Neuronal stem cell (in vitro differentiated cells): ENCODE data around the gene ATP1A4.

Experiments
- DNase-seq: peaks from one replicate; pipeline ENCODE4 v3.0.0-alpha.2; 2013; ENCODE audit warnings: low spot score
- H2AFZ ChIP-seq: one replicate; pipeline ENCODE4 v1.6.1; 2013; ENCODE audit warnings: mild to moderate bottlenecking, low read length, inconsistent platforms
- H2AK5ac ChIP-seq: 2 replicates; pipeline ENCODE4 v1.6.1; 2013; ENCODE audit warnings: low read depth, mild to moderate bottlenecking, inconsistent platforms, low read length, moderate library complexity, mixed read lengths
- H2BK120ac ChIP-seq: 2 replicates; pipeline ENCODE4 v1.6.1; 2013; ENCODE audit warnings: low read depth, mild to moderate bottlenecking, inconsistent platforms, low read length, moderate library complexity, mixed read lengths
- H2BK12ac ChIP-seq: one replicate; pipeline ENCODE4 v1.6.1; 2013; ENCODE audit warnings: low read length, inconsistent platforms
- H2BK15ac ChIP-seq: 2 replicates; pipeline ENCODE4 v1.6.1; 2013; ENCODE audit warnings: mild to moderate bottlenecking, low read length, inconsistent platforms, mixed read lengths
- H2BK5ac ChIP-seq: one replicate; pipeline ENCODE4 v1.6.1; 2013; ENCODE audit warnings: inconsistent platforms, mild to moderate bottlenecking, low read length, moderate library complexity
- H3K14ac ChIP-seq: one replicate; pipeline ENCODE4 v1.6.1; 2013; ENCODE audit warnings: low read length, inconsistent platforms
- H3K18ac ChIP-seq: 2 replicates; pipeline ENCODE4 v1.6.1; 2013; ENCODE audit warnings: low read length, inconsistent platforms
- H3K23ac ChIP-seq: 2 replicates; pipeline ENCODE4 v1.6.1; 2013; ENCODE audit warnings: low read depth, mild to moderate bottlenecking, mixed read lengths, low read length, inconsistent platforms; ENCODE audit not compliant: poor library complexity
- H3K27ac ChIP-seq: replicated peaks from 3 replicates; pipeline ENCODE4 v1.5.1; 2013; ENCODE audit warnings: low read length, inconsistent platforms
- H3K27me3 ChIP-seq, 3 experiments: 2 replicates each; pipeline ENCODE4 v1.6.1; 2013; ENCODE audit warnings: low read length in 3 of 3, mild to moderate bottlenecking in 2 of 3, inconsistent platforms in 1 of 3, low read depth in 1 of 3, mixed read lengths in 1 of 3, moderate library complexity in 1 of 3; ENCODE audit not compliant: control insufficient read depth in 3 of 3, insufficient read depth in 3 of 3
- H3K36me3 ChIP-seq, 2 donors: replicated peaks in 1 of 2; 2 replicates each; pipeline ENCODE4 v1.6.1; 2013; ENCODE audit warnings: low read length in 2 of 2; ENCODE audit not compliant: control insufficient read depth in 2 of 2, insufficient read depth in 2 of 2
- H3K4ac ChIP-seq: 2 replicates; pipeline ENCODE4 v1.6.1; 2013; ENCODE audit warnings: inconsistent platforms, mild to moderate bottlenecking, low read length, moderate library complexity
- H3K4me1 ChIP-seq, 2 donors: 1 replicate in 1 of 2; 2 replicates in 1 of 2; pipeline ENCODE4 v1.6.1; 2013; ENCODE audit warnings: low read length in 2 of 2, low read depth in 1 of 2; ENCODE audit not compliant: control insufficient read depth in 2 of 2, insufficient read depth in 1 of 2
- H3K4me2 ChIP-seq: one replicate; pipeline ENCODE4 v1.6.1; 2013; ENCODE audit warnings: mild to moderate bottlenecking, low read length, inconsistent platforms; ENCODE audit not compliant: insufficient read depth, poor library complexity, severe bottlenecking
- H3K4me3 ChIP-seq, 2 donors: 2 replicates each; pipeline ENCODE4 v1.5.1; 2013; ENCODE audit warnings: low read length in 2 of 2, mild to moderate bottlenecking in 2 of 2, inconsistent platforms in 1 of 2, moderate library complexity in 1 of 2
- H3K79me1 ChIP-seq: one replicate; pipeline ENCODE4 v1.6.1; 2013; ENCODE audit warnings: low read depth, mild to moderate bottlenecking, inconsistent platforms, low read length, moderate library complexity
- H3K9ac ChIP-seq: one replicate; pipeline ENCODE4 v1.6.1; 2013; ENCODE audit warnings: mild to moderate bottlenecking, low read depth, low read length, inconsistent platforms; ENCODE audit not compliant: poor library complexity
- H3K9me3 ChIP-seq, 2 donors: replicated peaks in 1 of 2; 2 replicates each; pipeline versions ENCODE3 to v1.6.1; 2013; ENCODE audit warnings: low read length in 2 of 2, mild to moderate bottlenecking in 2 of 2, inconsistent platforms in 1 of 2, low read depth in 1 of 2, mixed read lengths in 1 of 2, moderate library complexity in 1 of 2; ENCODE audit not compliant: control insufficient read depth in 2 of 2, insufficient read depth in 1 of 2
- H4K8ac ChIP-seq: one replicate; pipeline ENCODE4 v1.6.1; 2013; ENCODE audit warnings: low read depth, mild to moderate bottlenecking, inconsistent platforms, low read length, moderate library complexity
- H4K91ac ChIP-seq: one replicate; pipeline ENCODE4 v1.6.1; 2013; ENCODE audit warnings: low read length, low read depth, mild to moderate bottlenecking, inconsistent platforms; ENCODE audit not compliant: poor library complexity
- WGBS, 2 donors: extraction: QIAGEN DNeasy Blood & Tissue Kit; methylation state at CpG; one replicate each; pipeline ENCODE4 v1.1.7; 2013; ENCODE audit warnings: missing lambda C conversion rate in 2 of 2, mixed read lengths in 1 of 2; ENCODE audit not compliant: insufficient read length in 2 of 2, insufficient replicate concordance in 1 of 2; ENCODE audit errors: extremely low coverage in 2 of 2; 5-methylcytosine and 5-hydroxymethylcytosine counted together

ATP1A4 gene

DNA sequence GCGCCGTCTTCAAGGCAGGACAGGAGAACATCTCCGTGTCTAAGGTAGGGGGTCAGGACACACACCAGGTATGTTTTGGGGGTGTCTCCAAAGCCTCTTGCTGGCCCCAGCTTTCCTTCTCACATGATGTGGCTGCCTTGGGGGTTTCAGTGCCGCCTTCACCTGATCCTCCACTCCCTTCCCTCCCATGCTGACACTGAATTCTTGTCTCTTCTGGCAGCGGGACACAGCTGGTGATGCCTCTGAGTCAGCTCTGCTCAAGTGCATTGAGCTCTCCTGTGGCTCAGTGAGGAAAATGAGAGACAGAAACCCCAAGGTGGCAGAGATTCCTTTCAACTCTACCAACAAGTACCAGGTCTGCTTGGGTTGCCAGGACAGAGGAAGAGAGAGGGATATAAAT, 22.4 kb upstream of the ATP1A4 start:
- Histone ChIP-seq H3K4me1 (peaks cover 0 to 6% of the 10 kb centered on the region in 2 donors), H3K23ac (no peak overlapping the region), H3K27ac (no peak overlapping the region), H3K36me3 (peaks cover 4 to 72% of the 10 kb centered on the region in 2 donors), H3K14ac (no peak overlapping the region), H2BK15ac (no peak overlapping the region), H3K18ac (no peak overlapping the region), H3K4me3 (no peak overlapping the region), H3K4me2 (no peak overlapping the region), H2AFZ (no peak overlapping the region), H4K91ac (no peak overlapping the region), H2AK5ac (no peak overlapping the region), H2BK5ac (no peak overlapping the region), H4K8ac (no peak overlapping the region), H3K27me3 (no peaks in the 10 kb centered on the region), H2BK12ac (no peak overlapping the region), H3K9me3 (no peaks in the 10 kb centered on the region), H3K79me1 (peaks cover 5% of the 10 kb centered on the region), H3K4ac (no peak overlapping the region), H3K9ac (no peak overlapping the region), H2BK120ac (no peak overlapping the region)
- DNase-seq: no peak
- WGBS, 2 donors: no CpG with 5 or more reads among the region's 5 CpGs

- H3K36me3 ChIP-seq: peaks cover 4 to 70% of the 10 kb centered on the region in 2 donors
- WGBS, 2 donors: no CpG with 5 or more reads among the region's 3 CpGs
Observed at GRCh38 chr1:160129558-160129957, 21.8 kb upstream of the ATP1A4 start.

DNA sequence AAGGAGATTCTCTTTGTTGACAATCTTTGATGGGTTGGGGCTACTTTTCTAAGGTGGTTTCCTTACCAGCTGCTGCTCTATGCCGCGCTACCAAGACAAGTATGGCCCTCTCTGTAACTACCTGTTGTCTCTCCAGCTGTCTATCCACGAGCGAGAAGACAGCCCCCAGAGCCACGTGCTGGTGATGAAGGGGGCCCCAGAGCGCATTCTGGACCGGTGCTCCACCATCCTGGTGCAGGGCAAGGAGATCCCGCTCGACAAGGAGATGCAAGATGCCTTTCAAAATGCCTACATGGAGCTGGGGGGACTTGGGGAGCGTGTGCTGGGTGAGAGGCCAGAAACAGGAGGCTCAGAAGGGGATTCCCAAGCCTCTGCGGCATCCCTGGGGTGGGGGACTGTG, 21.4 kb upstream of the ATP1A4 start:
- Histone ChIP-seq H3K4me3 (no peak overlapping the region), H3K4ac (no peak overlapping the region), H4K91ac (no peak overlapping the region), H3K9me3 (no peaks in the 10 kb centered on the region), H3K27ac (no peak overlapping the region), H2BK120ac (no peak overlapping the region), H2BK15ac (no peak overlapping the region), H2BK12ac (no peak overlapping the region), H3K4me2 (no peak overlapping the region), H3K79me1 (peaks cover 3% of the 10 kb centered on the region), H3K4me1 (no peaks in the 10 kb centered on the region), H2BK5ac (no peak overlapping the region), H3K27me3 (no peaks in the 10 kb centered on the region), H2AFZ (no peak overlapping the region), H4K8ac (no peak overlapping the region), H3K14ac (no peak overlapping the region), H3K23ac (no peak overlapping the region), H3K36me3 (peaks cover 4 to 69% of the 10 kb centered on the region in 2 donors), H3K18ac (no peak overlapping the region), H3K9ac (no peak overlapping the region), H2AK5ac (no peak overlapping the region)
- no CpG with 5 or more reads among the region's 11 CpGs for WGBS, 2 donors
- DNase-seq: no peak

More at GRCh38 chr1:160129558-160129957, 21.8 kb upstream of the ATP1A4 start:
- H4K8ac ChIP-seq: no peak overlapping the region
- peaks cover 3% of the 10 kb centered on the region for H3K79me1 ChIP-seq
- no peak overlapping the region for H3K4me2 ChIP-seq
- H3K4ac ChIP-seq: no peak overlapping the region
- no peak overlapping the region for H4K91ac ChIP-seq
- no peak overlapping the region for H2BK5ac ChIP-seq
- no peak overlapping the region for H3K18ac ChIP-seq
- H2BK12ac ChIP-seq: no peak overlapping the region
- no peak overlapping the region for H2AFZ ChIP-seq
- no peak for DNase-seq
- no peak overlapping the region for H3K23ac ChIP-seq
- no peak overlapping the region for H3K14ac ChIP-seq
- H3K9me3 ChIP-seq: no peaks in the 10 kb centered on the region
- H2AK5ac ChIP-seq: no peak overlapping the region
- no peak overlapping the region for H3K27ac ChIP-seq
- no peak overlapping the region for H2BK120ac ChIP-seq
- H3K4me3 ChIP-seq: no peak overlapping the region
- H3K4me1 ChIP-seq: peaks cover 0 to 4% of the 10 kb centered on the region in 2 donors
- H3K27me3 ChIP-seq: no peaks in the 10 kb centered on the region
- H3K9ac ChIP-seq: no peak overlapping the region
- H2BK15ac ChIP-seq: no peak overlapping the region

DNA sequence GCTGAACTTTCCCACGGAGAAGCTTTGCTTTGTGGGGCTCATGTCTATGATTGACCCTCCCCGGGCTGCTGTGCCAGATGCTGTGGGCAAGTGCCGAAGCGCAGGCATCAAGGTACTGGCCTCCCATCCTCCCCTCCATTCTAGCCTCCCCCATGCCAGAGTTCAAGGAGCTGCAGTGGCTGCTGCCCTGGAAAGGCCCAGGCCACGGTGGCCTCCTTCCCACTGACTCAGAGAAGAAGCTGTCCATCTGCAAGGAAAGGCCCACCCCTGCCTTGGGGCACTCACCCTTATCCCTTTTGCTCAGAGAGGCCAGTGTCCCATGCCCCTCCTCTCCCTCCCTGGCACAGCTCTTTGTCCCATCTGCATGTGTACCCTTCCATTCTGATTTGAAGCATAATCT, 20.9 kb upstream of the ATP1A4 start:
- no peak overlapping the region for H4K8ac ChIP-seq
- no peak overlapping the region for H3K23ac ChIP-seq
- no peaks in the 10 kb centered on the region for H3K4me1 ChIP-seq
- no peak overlapping the region for H3K18ac ChIP-seq
- peaks cover 3% of the 10 kb centered on the region for H3K79me1 ChIP-seq
- no peak overlapping the region for H3K27ac ChIP-seq
- H2BK120ac ChIP-seq: no peak overlapping the region
- no peak overlapping the region for H3K4ac ChIP-seq
- no peak overlapping the region for H2BK12ac ChIP-seq
- no peak overlapping the region for H3K4me2 ChIP-seq
- H3K4me3 ChIP-seq: no peak overlapping the region
- no peak overlapping the region for H2BK5ac ChIP-seq
- no peaks in the 10 kb centered on the region for H3K27me3 ChIP-seq
- H3K36me3 ChIP-seq: peaks cover 4 to 72% of the 10 kb centered on the region in 2 donors
- no peak overlapping the region for H2AFZ ChIP-seq
- H3K9me3 ChIP-seq: no peaks in the 10 kb centered on the region
- H2BK15ac ChIP-seq: no peak overlapping the region
- no peak for DNase-seq
- H3K14ac ChIP-seq: no peak overlapping the region
- WGBS, 2 donors: no CpG with 5 or more reads among the region's 5 CpGs
- no peak overlapping the region for H4K91ac ChIP-seq
- no peak overlapping the region for H2AK5ac ChIP-seq
- no peak overlapping the region for H3K9ac ChIP-seq
